K562 treated with DMSO at 1 percent for 24 hours (cell line): ENCODE results near the gene TMEM269. TPM values are rescaled to one million over a fixed set of nuclear protein-coding genes. Genes with fewer than 3 reads are reported as not detected.

Experiments used
- total RNA-seq: library from RNA; unstranded; fragments of 300-600 nt; gene quantifications from 2 replicates; pipeline ENCODE4 v1.2.3, GENCODE V29; 2022; ENCODE audit warnings: low read depth; ENCODE audit not compliant: insufficient read depth

TMEM269 gene, protein sequence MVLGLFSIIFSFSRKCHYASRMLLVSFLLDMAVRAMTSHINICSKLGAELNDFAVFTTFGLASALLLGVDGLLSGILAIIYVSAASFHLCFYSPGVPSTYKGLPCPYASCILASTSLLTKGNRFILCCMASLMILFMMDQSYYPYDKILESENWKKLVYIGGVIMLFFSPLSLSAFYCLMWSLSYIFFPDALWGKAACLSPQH
- total RNA-seq: 0.23 TPM in 1 of 2 replicates, not detected in the other

GRCh38 chr1:42784946-42785693 is at the start of gene TMEM269:
TSS of gene TMEM269 (plus strand) at chr1:42784991. CDS start at chr1:42789894, 4,903 bp downstream.

DNA sequence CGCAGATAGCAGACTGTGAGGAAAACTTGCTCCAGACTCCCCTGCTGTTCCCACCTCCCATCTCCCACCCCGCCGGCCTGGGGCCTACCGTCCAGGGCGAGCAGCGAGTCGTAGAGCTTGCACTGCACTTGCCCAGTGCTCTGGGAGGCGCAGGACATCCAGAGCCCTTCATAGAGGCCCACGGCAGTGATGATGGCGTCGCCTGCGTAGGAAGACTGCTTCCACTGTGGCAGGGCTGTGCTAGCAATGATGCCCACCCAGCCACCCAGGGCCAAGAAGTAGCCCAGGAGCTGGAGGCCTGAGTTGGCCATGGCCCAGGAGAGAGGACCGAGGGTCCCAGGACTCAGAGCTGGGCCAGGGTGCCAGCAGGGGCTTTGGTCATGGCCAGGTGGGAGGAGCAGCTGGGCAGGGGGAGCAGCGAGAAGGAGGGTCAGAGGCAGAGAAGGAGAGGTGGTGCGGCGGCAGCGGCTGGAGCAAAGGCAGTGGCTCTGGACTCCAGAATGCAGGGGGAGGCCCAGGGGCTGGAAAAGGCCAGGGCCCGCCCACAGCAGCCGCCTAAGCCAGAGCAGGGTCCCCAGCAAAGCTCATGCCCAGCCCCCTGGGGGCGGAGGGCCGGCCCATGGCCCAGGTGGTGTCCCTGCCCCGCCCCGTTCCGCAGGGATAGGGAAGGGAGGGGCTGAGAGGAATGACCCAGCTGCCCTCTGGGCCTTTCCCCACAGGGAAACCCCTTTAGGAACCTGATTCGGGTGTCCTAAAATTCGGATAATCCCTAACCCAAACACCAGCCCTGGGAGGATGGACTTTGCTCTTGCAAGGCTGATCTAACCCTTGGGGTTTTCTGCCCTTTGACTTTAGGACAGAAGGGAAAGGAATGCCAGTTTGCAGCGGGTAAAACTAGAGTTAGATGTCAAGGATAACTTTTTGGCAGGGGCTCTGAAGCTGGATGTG is 44.8 kb upstream of the TMEM269 start, which contains the start of gene CLDN19:
Gene CLDN19, minus strand, starts transcription at position 484 of the 948 bp plus-strand sequence. Its CDS starts 173 bp downstream, at position 311.

GRCh38 chr1:42766741-42767509 is 17.9 kb upstream of the TMEM269 start, which contains the start of the genes C1orf50 and P3H1:
TSS of gene C1orf50 (plus strand) at chr1:42767249. CDS start at chr1:42767312, 63 bp downstream.
TSS of gene P3H1 (minus strand) at chr1:42767028. CDS start at chr1:42766971, 57 bp downstream.

GRCh38 chr1:42816585-42817439 is 32.0 kb downstream of the TMEM269 start, which contains the start of the genes ERMAP and SVBP:
TSS of gene ERMAP (plus strand) at chr1:42817122. CDS start at chr1:42830449, 13,327 bp downstream.
TSS of gene SVBP (minus strand) at chr1:42817397. CDS start at chr1:42816544, 853 bp downstream.

GRCh38 chr1:42846257-42847110 is 61.7 kb downstream of the TMEM269 start, which contains the start of gene ZNF691:
TSS of gene ZNF691 (plus strand) at chr1:42846613. CDS start at chr1:42849659, 3,046 bp downstream.

Other genes starting within 250 kb of the TMEM269 start
- 107 and 116 TPM in 2 replicates for gene PPIH, start 126.6 kb upstream of the TMEM269 start, total RNA-seq
- 952 and 983 TPM in 2 replicates for gene YBX1, start 102.6 kb upstream of the TMEM269 start, total RNA-seq
- not detected in 2 replicates for gene CLDN19, start 44.8 kb upstream of the TMEM269 start, total RNA-seq
- gene P3H1, start 18.0 kb upstream of the TMEM269 start, total RNA-seq: 78.3 and 81.3 TPM in 2 replicates
- gene C1orf50, start 17.7 kb upstream of the TMEM269 start, total RNA-seq: 5.2 and 5.6 TPM in 2 replicates
- 19.2 and 19.6 TPM in 2 replicates for gene ERMAP, start 32.1 kb downstream of the TMEM269 start, total RNA-seq
- gene SVBP, start 32.4 kb downstream of the TMEM269 start, total RNA-seq: 30.1 and 44.3 TPM in 2 replicates
- gene ZNF691, start 61.6 kb downstream of the TMEM269 start, total RNA-seq: 12.0 and 14.4 TPM in 2 replicates
- 27.2 and 37.1 TPM in 2 replicates for gene SLC2A1, start 173.9 kb downstream of the TMEM269 start, total RNA-seq